CD4-positive, alpha-beta T cell (primary cell): ENCODE data around the gene TEF. TPM values are rescaled to one million over a fixed set of nuclear protein-coding genes. Genes with fewer than 3 reads are reported as not detected.

Experiments
- ATAC-seq: fragments of 200-7000 bp; cut with Tn5 transposase; one replicate; pipeline ENCODE4 v1.10.0; 2022; ENCODE audit warnings: mild to moderate bottlenecking; ENCODE audit not compliant: poor library complexity
- CTCF ChIA-PET: fragments of 350-600 bp; sonication (Branson Sonifier 250); formaldehyde crosslinking; loops from one replicate; lab custom pipeline; 2021; ENCODE audit warnings: antibody characterized with exemption, inconsistent platforms; lab: Charles Lee
- POLR2A ChIA-PET: fragments of 350-600 bp; sonication (Branson Sonifier 250); formaldehyde crosslinking; loops from one replicate; lab custom pipeline; 2021; ENCODE audit warnings: antibody characterized with exemption, inconsistent platforms; lab: Charles Lee
- DNase-seq, 14 experiments: peaks; one replicate each; pipeline ENCODE4 v3.0.0-alpha.2; 2013 to 2020; ENCODE audit warnings: mixed read lengths in 2 of 14
- H3K27ac ChIP-seq, 2 donors: one replicate each; pipeline versions ENCODE4 v1.5.1 to v1.7.0; 2013; ENCODE audit warnings: low read length in 2 of 2, low read depth in 1 of 2, mild to moderate bottlenecking in 1 of 2
- H3K27me3 ChIP-seq, 2 experiments: 1 replicate in 1 of 2; 2 replicates in 1 of 2; pipeline versions ENCODE4 v1.6.1 to v1.7.0; 2013; ENCODE audit warnings: low read length in 2 of 2, control low read depth in 1 of 2, mild to moderate bottlenecking in 1 of 2, moderate library complexity in 1 of 2; ENCODE audit not compliant: insufficient read depth in 2 of 2, control insufficient read depth in 1 of 2
- H3K36me3 ChIP-seq: one replicate; pipeline ENCODE4 v1.6.1; 2013; ENCODE audit warnings: low read length, control low read depth; ENCODE audit not compliant: insufficient read depth
- H3K4me1 ChIP-seq: one replicate; pipeline ENCODE4 v1.6.1; 2013; ENCODE audit warnings: low read length, control low read depth; ENCODE audit not compliant: insufficient read depth
- H3K4me3 ChIP-seq: one replicate; pipeline ENCODE4 v1.5.1; 2013; ENCODE audit warnings: mild to moderate bottlenecking, low read length, moderate library complexity
- H3K9me3 ChIP-seq, 2 experiments: 1 replicate in 1 of 2; 2 replicates in 1 of 2; pipeline versions ENCODE4 v1.6.1 to v1.7.0; 2013; ENCODE audit warnings: low read length in 2 of 2, mild to moderate bottlenecking in 2 of 2, control low read depth in 1 of 2, moderate library complexity in 1 of 2; ENCODE audit not compliant: control insufficient read depth in 1 of 2, insufficient read depth in 1 of 2
- H3K27ac Mint-ChIP-seq: one replicate; pipeline ENCODE4 v1.8.0; 2020; ENCODE audit warnings: mixed read lengths
- H3K27me3 Mint-ChIP-seq: one replicate; pipeline ENCODE4 v1.8.0; 2021; ENCODE audit warnings: mixed read lengths
- H3K36me3 Mint-ChIP-seq: one replicate; pipeline ENCODE4 v1.8.0; 2021; ENCODE audit warnings: low read depth, mixed read lengths
- H3K4me1 Mint-ChIP-seq: one replicate; pipeline ENCODE4 v1.8.0; 2021; ENCODE audit warnings: low read depth, mixed read lengths
- H3K4me3 Mint-ChIP-seq: one replicate; pipeline ENCODE4 v1.8.0; 2020; ENCODE audit warnings: mild to moderate bottlenecking, mixed read lengths
- H3K9me3 Mint-ChIP-seq: one replicate; pipeline ENCODE4 v1.8.0; 2020; ENCODE audit warnings: mixed read lengths
- CTCF ChIP-seq: fragments of 200-600 bp; IDR thresholded peaks from one replicate; pipeline ENCODE4 v1.8.0; 2022; ENCODE audit warnings: antibody characterized with exemption, mild to moderate bottlenecking
- intact Hi-C, 2 experiments: fragments of 100-400 bp; cut with DNase I in 1 of 2; cut with micrococcal nuclease in 1 of 2; formaldehyde crosslinking; loops; one replicate each; pipeline versions ENCODE4 v1.15.1 to v1.9.0; 2023 to 2025; cut with DNase I, micrococcal nuclease
- total RNA-seq, 174 experiments: library from RNA in 2 of 174; stranded (reverse) in 2 of 174; gene quantifications; one replicate each; pipeline ENCODE4 v1.2.3 and lab custom pipeline; 2021 to 2026

Gene TEF
- total RNA-seq, 2 experiments from 2014 or later: 2.4 to 2.6 TPM

- intact Hi-C loops: no loop called here
- peaks cover 20% of the 10 kb centered on the region for H3K4me1 Mint-ChIP-seq
- Histone ChIP-seq H3K27me3 (no peaks in the 10 kb centered on the region), H3K36me3 (peaks cover 9% of the 10 kb centered on the region), H3K9me3 (no peaks in the 10 kb centered on the region), H3K4me1 (peaks cover 36% of the 10 kb centered on the region), H3K27ac (no peak overlapping the region), H3K4me3 (no peak overlapping the region)
- ChIA-PET POLR2A (no interaction called here), CTCF (no interaction called here)
- no peak for TF ChIP-seq CTCF
- H3K27me3 Mint-ChIP-seq: no peaks in the 10 kb centered on the region
- H3K36me3 Mint-ChIP-seq: peaks cover 15% of the 10 kb centered on the region
- DNase-seq (no peak), ATAC-seq (no peak)
- H3K27ac Mint-ChIP-seq: no peak overlapping the region
- H3K4me3 Mint-ChIP-seq: no peak overlapping the region
- H3K9me3 Mint-ChIP-seq: no peaks in the 10 kb centered on the region
Measured at GRCh38 chr22:41418717-41419116, 37.0 kb downstream of the TEF start.

GRCh38 chr22:41425660-41426365 lies 44.1 kb downstream of the TEF start:
- H3K27ac ChIP-seq: no peak overlapping the region
- POLR2A ChIA-PET: interaction anchor here (0.6 to 1.4 kb wide), 5 partner anchors 10 to 1979 kb away, joined by 3 to 5 read pairs (median 3); partner anchors contain the start of gene TOB2
- no peaks in the 10 kb centered on the region for H3K27me3 ChIP-seq
- CTCF ChIA-PET: interaction anchor here (1.4 kb wide), 1 partner anchor 23 kb away, joined by 6 read pairs; no protein-coding TSS in a partner anchor
- Mint-ChIP-seq H3K27me3 (no peaks in the 10 kb centered on the region), H3K36me3 (peaks cover 33% of the 10 kb centered on the region), H3K27ac (peak overlapping the region; percentile 77), H3K4me1 (peaks cover 15% of the 10 kb centered on the region), H3K9me3 (no peaks in the 10 kb centered on the region), H3K4me3 (no peak overlapping the region)
- H3K4me3 ChIP-seq: no peak overlapping the region
- H3K9me3 ChIP-seq: no peaks in the 10 kb centered on the region
- TF ChIP-seq CTCF: no peak
- intact Hi-C loops: no loop called here
- peaks cover 32% of the 10 kb centered on the region for H3K36me3 ChIP-seq
- peaks cover 13% of the 10 kb centered on the region for H3K4me1 ChIP-seq
- peak in 4 of 14 experiments; percentile 16 to 66 (median 58) for DNase-seq
- ATAC-seq: peak; percentile 68

GRCh38 chr22:41429232-41429950 lies 47.6 kb downstream of the TEF start:
- intact Hi-C loops: no loop called here
- DNase-seq: no peak
- H3K9me3 Mint-ChIP-seq: no peaks in the 10 kb centered on the region
- no peak overlapping the region for H3K27ac ChIP-seq
- peaks cover 37% of the 10 kb centered on the region for H3K36me3 Mint-ChIP-seq
- H3K27ac Mint-ChIP-seq: no peak overlapping the region
- TF ChIP-seq CTCF: no peak
- ATAC-seq: no peak
- H3K27me3 Mint-ChIP-seq: no peaks in the 10 kb centered on the region
- peaks cover 39% of the 10 kb centered on the region for H3K36me3 ChIP-seq
- CTCF ChIA-PET: no interaction called here
- H3K4me1 Mint-ChIP-seq: peaks cover 15% of the 10 kb centered on the region
- H3K27me3 ChIP-seq: no peaks in the 10 kb centered on the region
- H3K4me3 Mint-ChIP-seq: no peak overlapping the region
- POLR2A ChIA-PET: no interaction called here
- H3K4me3 ChIP-seq: no peak overlapping the region
- no peaks in the 10 kb centered on the region for H3K9me3 ChIP-seq
- H3K4me1 ChIP-seq: peaks cover 13% of the 10 kb centered on the region
